ENCODE data around the gene PADI2.

PADI2 gene

DNA sequence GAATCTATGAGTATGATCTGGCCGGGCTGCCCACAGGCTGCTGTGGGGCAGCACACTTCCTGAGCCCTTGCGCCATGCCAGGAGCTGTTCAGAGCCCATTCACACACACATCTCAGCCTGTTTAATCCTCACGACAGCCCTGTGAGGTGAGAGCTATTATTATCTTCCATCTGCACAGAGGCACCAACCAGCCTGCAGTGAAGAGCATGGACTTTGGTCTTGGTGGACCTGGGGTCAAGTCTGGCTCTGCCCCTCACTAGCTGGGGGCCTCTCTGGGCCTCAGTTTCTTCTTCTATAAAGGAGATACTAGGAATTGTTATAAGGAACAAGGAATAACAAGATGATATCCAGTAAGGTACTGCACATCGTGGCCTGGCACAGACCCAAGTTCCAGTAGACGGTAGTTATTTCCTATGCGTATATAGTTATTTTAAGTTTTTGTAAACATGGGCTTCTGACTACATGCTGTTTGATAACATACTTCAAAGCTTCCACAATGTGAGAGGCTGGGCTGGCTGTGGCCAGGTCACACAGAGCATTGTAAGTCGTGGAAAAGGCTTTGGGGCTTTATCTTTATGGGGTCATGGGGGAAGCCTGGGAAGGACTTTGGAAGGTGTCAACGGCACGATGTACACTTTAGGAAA, 3.4 kb upstream of the PADI2 start:
- peaks cover 14% of the 10 kb centered on the region for H3K27me3 Mint-ChIP-seq

DNA sequence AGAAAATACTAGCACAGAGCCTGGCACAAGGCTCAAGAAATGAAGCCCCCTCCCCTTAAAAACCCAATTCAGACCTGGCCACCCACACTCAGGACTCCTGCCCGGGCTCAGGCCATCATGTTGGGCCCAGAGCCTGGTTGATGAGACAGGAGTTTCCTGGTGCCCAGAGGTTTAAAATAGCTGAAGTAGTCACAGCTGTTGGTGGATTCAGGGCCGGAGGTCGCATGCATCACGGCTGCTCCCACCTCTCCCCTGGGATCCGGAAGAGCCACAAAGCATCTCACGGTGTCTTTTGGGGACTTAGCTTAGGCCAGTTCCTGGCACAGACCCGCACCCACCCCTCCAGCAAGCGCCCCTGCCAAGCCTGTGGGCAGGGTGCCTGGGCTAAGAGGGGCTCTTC, 2.6 kb upstream of the PADI2 start:
- H3K36me3 Mint-ChIP-seq = no peaks in the 10 kb centered on the region
- no peaks in the 10 kb centered on the region for H3K9me3 Mint-ChIP-seq
- H3K27me3 Mint-ChIP-seq = peaks cover 15% of the 10 kb centered on the region
- H3K4me3 Mint-ChIP-seq = no peak overlapping the region
- peak overlapping the region; percentile 23 for H3K27ac Mint-ChIP-seq
- H3K4me1 Mint-ChIP-seq = peaks cover 4% of the 10 kb centered on the region

More for the DNA sequence above, 3.4 kb upstream of the PADI2 start:
- Mint-ChIP-seq H3K4me1 (peaks cover 4% of the 10 kb centered on the region), H3K4me3 (no peak overlapping the region), H3K27ac (no peak overlapping the region), H3K36me3 (no peaks in the 10 kb centered on the region), H3K9me3 (no peaks in the 10 kb centered on the region)

DNA sequence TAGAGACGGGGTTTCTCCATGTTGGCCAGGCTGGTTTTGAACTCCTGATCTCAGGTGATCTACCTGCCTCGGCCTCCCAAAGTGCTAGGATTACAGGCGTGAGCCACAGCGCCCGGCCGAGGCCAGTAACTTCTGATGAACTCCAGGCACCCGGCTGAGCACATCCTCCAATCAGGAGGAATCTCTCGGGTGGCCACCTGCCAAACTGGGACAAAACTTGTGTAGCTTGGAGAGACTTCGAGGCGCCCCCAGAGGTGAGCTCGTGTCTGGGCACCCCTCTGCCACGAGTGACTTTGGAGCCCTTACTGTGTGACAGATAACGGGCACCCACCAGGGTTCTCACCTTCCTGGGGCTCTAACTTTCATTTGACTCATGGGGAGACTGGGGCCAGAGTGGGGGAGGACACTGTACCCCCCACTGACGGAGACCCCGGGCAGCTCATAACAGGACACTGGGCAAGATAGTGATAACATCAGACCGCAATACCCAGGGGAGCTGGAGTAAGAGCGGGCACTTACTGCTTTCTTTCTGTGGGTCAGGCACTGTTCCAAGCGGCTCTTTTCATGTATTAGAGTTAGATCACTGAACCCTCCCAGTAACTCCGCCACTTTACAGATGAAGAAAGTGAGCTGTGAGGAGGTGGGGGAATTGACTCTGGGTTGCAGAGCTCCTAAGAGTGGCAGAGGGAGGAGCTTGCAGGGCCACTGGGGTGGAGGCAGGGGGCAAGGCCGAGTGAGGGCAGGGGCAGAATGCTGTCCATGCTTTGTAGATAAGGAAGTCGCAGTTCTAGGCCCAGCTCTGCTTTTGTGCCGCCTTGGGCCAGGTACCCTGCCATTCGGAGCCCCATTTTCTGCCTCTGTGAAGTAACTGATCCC, 1.9 kb upstream of the PADI2 start:
- no peaks in the 10 kb centered on the region for H3K36me3 Mint-ChIP-seq
- H3K4me3 Mint-ChIP-seq = no peak overlapping the region
- no peak overlapping the region for H3K27ac Mint-ChIP-seq
- peaks cover 19% of the 10 kb centered on the region for H3K27me3 Mint-ChIP-seq
- H3K9me3 Mint-ChIP-seq = no peaks in the 10 kb centered on the region
- H3K4me1 Mint-ChIP-seq = peaks cover 4% of the 10 kb centered on the region

DNA sequence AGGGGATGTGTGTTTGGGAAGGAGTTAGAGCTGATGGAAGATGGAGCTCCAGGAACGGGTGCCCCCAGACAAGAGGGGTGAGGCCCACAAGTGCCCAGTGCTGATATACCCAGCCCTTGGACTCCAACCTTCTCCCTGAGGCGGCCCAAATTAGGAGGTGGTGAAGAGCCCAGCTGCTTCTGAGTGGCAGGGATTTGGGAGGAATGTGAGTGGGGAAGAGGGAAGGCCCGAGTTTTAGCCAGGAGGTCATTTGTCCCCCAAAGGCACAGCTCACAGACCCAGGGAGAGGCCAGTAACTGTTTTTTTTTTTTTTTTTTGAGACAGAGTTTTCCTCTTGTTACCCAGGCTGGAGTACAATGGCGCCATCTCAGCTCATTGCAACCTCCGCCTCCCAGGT, 1.2 kb upstream of the PADI2 start:
- Mint-ChIP-seq H3K27ac (no peak overlapping the region), H3K9me3 (no peaks in the 10 kb centered on the region), H3K27me3 (peaks cover 26% of the 10 kb centered on the region), H3K36me3 (no peaks in the 10 kb centered on the region), H3K4me1 (peaks cover 4% of the 10 kb centered on the region), H3K4me3 (no peak overlapping the region)

DNA sequence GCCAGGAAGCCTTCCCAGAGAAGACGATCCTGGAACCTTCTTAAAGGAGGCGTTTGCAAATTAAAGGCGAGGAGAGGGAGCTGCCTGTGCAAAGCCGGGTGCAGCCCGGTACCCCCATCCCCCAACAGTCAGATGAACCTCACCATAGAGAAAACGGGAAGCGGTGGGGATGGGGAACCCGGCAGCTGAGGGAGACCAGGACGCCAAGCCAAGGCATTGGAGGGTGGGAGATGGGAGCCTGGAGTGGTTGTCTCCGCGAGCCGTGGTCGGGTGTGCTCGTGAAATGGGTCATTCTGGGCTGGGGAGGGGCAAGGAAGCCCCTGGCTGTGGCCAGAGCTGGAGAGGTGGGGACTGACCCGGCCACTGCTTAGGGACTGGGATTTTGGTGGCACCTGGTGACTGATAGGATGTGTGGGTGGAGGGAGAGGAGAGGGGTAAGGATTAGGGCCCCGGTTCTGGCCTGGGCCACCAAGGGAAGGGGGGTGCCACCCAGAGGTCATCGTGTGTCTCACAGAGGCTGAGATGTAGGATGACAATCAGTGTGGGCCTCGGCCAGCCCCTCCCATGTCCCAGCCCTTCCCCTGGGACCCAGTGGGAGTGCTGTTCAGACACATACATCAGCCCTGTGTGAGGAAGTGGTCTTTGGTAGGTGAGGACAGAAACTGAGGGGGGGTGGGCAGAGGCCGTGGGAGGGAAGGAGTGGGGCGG, 676 bp upstream of the PADI2 start:
- Mint-ChIP-seq H3K4me1 (peaks cover 4% of the 10 kb centered on the region), H3K27me3 (peaks cover 26% of the 10 kb centered on the region), H3K9me3 (no peaks in the 10 kb centered on the region), H3K4me3 (no peak overlapping the region), H3K27ac (no peak overlapping the region), H3K36me3 (no peaks in the 10 kb centered on the region)

DNA sequence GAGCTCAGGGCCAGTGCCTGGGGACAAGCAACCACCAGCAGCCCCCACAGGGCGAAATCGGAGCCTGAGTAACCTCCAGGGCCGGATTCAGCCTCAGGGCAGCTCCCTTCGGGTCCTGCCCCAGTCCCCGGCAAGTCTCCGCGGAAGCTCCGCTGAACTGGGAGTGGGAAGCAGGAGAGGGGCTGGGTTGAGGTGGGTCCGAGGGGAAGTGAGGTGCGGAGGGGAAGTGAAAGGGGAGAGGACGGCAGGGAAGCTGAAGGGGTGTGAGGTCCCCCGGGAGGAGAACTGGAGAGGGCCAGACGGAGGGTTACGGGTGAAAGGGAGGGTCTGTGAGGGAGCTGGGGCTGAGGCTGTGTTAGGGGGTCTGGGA, 560 bp downstream of the PADI2 start:
- peaks cover 26% of the 10 kb centered on the region for H3K27me3 Mint-ChIP-seq
- no peaks in the 10 kb centered on the region for H3K36me3 Mint-ChIP-seq
- H3K27ac Mint-ChIP-seq = no peak overlapping the region
- H3K9me3 Mint-ChIP-seq = no peaks in the 10 kb centered on the region
- no peak overlapping the region for H3K4me3 Mint-ChIP-seq
- peaks cover 4% of the 10 kb centered on the region for H3K4me1 Mint-ChIP-seq

DNA sequence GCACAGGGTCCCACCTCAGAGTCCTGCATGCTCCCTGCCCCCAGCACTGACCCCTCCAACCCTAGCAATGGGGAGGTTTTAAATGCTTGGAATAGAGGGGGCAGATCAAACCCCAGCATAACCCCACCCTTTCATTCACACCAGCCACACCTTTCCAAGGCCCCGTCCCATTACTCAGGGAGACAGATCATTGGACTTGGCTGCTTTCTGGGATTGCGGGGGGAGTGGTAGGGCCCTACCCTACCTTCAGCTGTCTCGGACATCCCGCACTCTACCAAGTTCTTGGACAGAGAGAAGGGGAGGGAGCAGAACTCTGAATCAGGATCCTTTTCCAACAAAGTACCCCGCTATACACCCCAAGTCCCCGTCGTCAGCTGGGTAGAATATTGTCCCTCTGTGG, 983 bp downstream of the PADI2 start:
- Mint-ChIP-seq H3K27me3 (peaks cover 26% of the 10 kb centered on the region), H3K9me3 (no peaks in the 10 kb centered on the region), H3K36me3 (no peaks in the 10 kb centered on the region), H3K4me1 (peaks cover 4% of the 10 kb centered on the region), H3K27ac (no peak overlapping the region), H3K4me3 (no peak overlapping the region)

DNA sequence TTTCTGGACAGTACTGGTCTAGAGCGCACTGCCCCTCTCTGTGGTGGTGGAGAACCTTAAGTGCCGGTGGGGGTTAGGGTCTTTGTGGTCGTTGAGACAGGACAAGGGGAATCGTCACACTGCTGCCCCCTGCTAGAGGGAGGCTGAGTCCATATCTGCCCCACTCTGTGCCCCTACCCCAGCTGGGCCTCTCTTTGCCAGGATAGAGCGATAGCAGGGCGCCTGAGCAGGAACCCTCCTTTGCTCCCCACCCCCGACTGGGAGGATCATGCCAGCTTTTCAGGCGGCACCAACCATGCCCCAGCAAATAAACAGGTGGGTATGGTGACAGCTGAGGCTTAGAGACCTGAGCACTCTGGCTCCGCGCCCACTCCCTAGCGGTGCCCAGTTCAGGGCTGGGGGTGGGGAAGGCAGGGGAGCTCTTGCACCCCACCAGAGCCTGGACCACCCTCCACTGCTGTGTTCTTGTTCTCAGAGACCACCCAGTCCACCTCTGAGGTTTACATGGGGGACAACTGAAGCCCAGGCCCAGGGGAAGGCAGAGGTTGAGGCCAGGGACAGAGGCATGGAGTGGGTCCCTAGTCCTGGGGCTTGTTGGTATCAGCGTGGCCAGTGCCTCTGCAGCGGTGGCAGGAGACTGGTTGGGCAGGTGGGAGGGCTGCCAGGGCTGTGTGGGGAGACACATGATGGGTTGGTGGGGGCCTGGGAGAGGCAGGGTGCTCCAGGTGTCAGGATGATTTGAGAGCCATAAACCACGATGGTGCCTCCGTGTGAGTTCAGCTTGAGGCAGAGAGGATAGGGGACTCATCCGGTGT, 1.6 kb downstream of the PADI2 start:
- no peaks in the 10 kb centered on the region for H3K9me3 Mint-ChIP-seq
- H3K4me1 Mint-ChIP-seq = peaks cover 4% of the 10 kb centered on the region
- no peaks in the 10 kb centered on the region for H3K36me3 Mint-ChIP-seq
- H3K27me3 Mint-ChIP-seq = peaks cover 26% of the 10 kb centered on the region
- H3K4me3 Mint-ChIP-seq = no peak overlapping the region
- H3K27ac Mint-ChIP-seq = no peak overlapping the region

DNA sequence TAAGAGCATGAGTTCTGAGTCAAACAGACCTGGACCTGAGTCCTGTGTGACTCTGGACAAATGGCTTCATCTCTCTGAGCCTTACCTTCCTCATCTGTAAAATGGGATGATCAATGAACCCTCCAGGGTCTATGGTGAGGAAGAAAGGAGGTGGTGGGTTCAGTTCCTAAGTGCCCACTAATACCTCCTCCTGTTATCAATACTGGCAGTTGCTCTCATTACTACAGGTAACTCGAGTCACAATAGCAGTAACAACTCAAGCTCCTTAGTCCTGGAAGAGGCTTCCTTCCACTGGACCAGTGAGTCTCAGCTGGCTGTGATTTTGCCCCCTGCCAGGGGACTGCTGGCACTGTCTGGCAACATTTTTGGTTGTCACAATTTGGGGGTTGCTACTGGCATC, 2.6 kb downstream of the PADI2 start:
- no peaks in the 10 kb centered on the region for H3K9me3 Mint-ChIP-seq
- no peak overlapping the region for H3K4me3 Mint-ChIP-seq
- peaks cover 4% of the 10 kb centered on the region for H3K4me1 Mint-ChIP-seq
- no peak overlapping the region for H3K27ac Mint-ChIP-seq
- H3K36me3 Mint-ChIP-seq = no peaks in the 10 kb centered on the region
- peaks cover 26% of the 10 kb centered on the region for H3K27me3 Mint-ChIP-seq

DNA sequence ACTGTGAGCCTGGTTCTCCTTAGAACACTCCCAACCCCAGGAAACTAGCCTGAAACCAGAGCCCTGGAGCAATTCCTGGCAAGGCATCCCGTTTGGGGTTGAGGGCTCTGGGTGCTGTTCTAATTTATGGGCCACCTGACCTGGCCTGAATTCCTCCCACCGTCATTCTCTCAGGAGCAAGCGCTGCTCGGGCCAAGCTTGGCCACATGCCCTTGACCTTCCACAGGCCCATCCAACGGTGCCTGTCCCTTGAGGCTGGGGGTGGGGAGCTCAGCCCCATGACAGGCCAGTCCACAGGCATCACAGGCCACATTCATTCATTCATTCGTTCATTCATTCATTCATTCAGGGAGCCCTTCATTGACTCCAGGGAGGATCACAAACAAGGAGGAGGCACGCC, 5.3 kb downstream of the PADI2 start:
- H3K4me1 Mint-ChIP-seq = peaks cover 3% of the 10 kb centered on the region
- no peaks in the 10 kb centered on the region for H3K9me3 Mint-ChIP-seq
- H3K36me3 Mint-ChIP-seq = no peaks in the 10 kb centered on the region
- peaks cover 24% of the 10 kb centered on the region for H3K27me3 Mint-ChIP-seq
- H3K27ac Mint-ChIP-seq = no peak overlapping the region
- no peak overlapping the region for H3K4me3 Mint-ChIP-seq

DNA sequence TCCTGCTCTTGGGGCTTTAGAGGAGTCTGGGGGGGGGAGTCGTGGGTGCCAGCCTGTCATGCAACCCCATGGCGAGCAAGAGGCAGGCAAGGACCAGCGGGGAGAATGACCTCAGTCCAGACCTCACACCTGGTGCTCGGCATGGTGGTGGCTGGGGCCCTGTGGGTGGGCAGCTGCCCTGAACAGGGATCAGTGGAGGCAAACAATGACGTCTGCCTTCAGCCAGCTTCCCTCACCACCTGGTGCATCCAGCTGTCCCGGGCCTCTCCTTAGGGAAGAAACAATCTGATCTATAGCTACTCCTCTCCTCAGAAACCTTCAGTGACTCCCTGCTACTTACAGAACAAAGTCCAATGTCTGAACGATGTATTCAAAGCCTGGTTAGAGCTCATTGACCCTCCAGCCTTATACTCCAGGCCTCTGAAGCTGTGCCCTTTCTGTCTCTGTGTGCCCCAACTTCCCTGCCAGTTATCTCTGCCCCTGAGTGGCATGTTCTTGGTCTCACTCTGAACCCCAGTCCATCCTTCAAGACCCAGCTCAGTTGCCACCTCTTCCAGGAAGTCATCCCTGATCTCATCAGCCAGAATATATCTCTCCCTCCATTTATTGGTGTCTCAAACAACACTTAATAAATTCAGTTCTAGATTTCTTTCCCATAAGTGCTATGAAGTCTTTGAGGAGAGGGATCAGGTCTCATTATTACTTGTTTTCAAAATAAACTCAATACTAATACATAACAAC, 6.6 kb downstream of the PADI2 start:
- H3K9me3 Mint-ChIP-seq = no peaks in the 10 kb centered on the region
- no peaks in the 10 kb centered on the region for H3K36me3 Mint-ChIP-seq
- H3K4me1 Mint-ChIP-seq = no peaks in the 10 kb centered on the region
- no peak overlapping the region for H3K27ac Mint-ChIP-seq
- H3K27me3 Mint-ChIP-seq = peaks cover 15% of the 10 kb centered on the region
- H3K4me3 Mint-ChIP-seq = no peak overlapping the region

DNA sequence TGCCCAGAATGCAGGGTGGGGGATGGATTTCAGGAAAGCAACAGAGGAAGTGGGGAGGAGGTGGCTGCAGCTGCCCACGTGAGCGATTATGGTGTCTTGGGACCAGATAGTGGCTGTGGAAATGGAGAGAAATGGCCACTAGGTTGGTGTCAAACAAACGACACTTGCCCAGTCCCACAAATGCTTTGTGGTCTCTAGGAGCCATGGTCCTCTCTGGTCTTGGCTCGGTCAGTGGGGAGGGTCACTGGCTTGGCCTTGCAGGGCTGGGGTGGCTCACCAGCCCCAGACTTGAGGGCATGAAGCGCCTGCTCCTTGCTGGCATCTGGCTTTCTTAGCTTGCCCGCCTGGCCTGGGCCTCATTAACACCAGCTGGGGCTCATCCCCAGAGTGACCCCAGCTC, 7.2 kb downstream of the PADI2 start:
- no peaks in the 10 kb centered on the region for H3K4me1 Mint-ChIP-seq
- no peak overlapping the region for H3K27ac Mint-ChIP-seq
- peaks cover 14% of the 10 kb centered on the region for H3K27me3 Mint-ChIP-seq
- no peaks in the 10 kb centered on the region for H3K36me3 Mint-ChIP-seq
- no peaks in the 10 kb centered on the region for H3K9me3 Mint-ChIP-seq
- no peak overlapping the region for H3K4me3 Mint-ChIP-seq

DNA sequence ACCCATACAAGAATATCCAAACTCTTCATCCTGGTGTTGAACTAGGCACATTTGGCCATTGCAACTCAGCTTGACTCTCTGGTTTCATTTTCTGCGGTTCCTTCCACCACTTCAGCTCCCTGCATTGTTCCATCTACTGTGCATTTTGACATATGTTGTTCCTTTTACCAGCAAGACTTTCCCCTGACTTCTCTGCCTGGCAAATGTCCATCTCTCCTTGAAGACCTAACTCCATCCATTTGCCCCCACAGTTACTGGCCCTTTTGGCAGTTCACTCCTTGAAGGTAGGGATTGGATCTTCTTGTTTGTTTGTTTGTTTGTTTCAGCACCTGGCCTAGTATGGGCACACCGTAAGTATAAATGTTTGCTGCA, 8.7 kb downstream of the PADI2 start:
- Mint-ChIP-seq H3K27ac (no peak overlapping the region), H3K27me3 (peaks cover 4% of the 10 kb centered on the region), H3K9me3 (no peaks in the 10 kb centered on the region)

DNA sequence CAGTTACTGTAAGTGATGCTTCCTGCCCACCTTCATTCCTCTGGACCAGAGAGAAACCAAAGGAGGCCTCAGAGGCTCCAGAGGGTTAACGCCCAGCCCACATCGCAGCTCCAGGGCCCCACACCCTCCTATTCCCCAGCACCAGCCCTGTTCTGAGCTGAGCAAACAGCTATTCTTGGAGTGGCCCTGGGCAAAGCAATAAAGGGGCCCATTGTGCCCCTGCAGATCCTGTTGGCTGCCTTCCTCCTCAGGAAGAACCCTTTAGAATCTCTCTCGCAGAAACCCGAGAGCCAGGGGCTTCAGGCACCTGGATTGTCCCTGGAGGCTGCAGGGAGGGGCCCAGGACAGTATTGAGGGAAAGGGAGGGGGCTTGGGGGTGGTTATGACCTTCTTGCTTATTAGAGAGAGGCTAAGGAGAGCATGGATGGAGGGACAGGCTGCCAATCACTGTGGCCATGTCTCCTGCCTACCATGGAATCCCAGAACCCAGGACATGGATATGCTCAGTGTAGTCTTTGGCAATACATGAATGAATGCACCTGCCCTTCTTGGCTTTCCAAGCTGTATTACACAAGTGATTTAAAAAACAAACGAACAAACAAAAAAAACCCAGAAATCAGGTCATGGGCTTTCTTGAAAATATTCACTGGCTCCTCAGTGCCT, 9.2 kb downstream of the PADI2 start:
- peaks cover 3% of the 10 kb centered on the region for H3K27me3 Mint-ChIP-seq
- H3K4me3 Mint-ChIP-seq = no peak overlapping the region
- H3K4me1 Mint-ChIP-seq = no peaks in the 10 kb centered on the region
- no peak overlapping the region for H3K27ac Mint-ChIP-seq
- no peaks in the 10 kb centered on the region for H3K36me3 Mint-ChIP-seq
- H3K9me3 Mint-ChIP-seq = no peaks in the 10 kb centered on the region

More for the DNA sequence above, 8.7 kb downstream of the PADI2 start:
- Mint-ChIP-seq H3K4me3 (no peak overlapping the region), H3K36me3 (no peaks in the 10 kb centered on the region), H3K4me1 (no peaks in the 10 kb centered on the region)

All from activated naive CD4-positive, alpha-beta T cell treated with anti-CD3 and anti-CD28 coated beads, Interleukin-2, amount 50 U/mL, for 24 hours (primary cell).